Hematopoietic multipotent progenitor cell treated with erythropoietin and hydrocortisone succinate and interleukin-3 and kit ligand, for 4 days (in vitro differentiated cells): ENCODE measurements around the gene RTF2.
"Not testable (repeated sequence)": the region's sequence is repeated elsewhere in the genome, so short reads cannot be mapped to it uniquely, and the experiment has no call there.

Experiments used
- DNase-seq: peaks from one replicate; pipeline ENCODE4 v3.0.0-alpha.2; 2015

Gene RTF2

DNA sequence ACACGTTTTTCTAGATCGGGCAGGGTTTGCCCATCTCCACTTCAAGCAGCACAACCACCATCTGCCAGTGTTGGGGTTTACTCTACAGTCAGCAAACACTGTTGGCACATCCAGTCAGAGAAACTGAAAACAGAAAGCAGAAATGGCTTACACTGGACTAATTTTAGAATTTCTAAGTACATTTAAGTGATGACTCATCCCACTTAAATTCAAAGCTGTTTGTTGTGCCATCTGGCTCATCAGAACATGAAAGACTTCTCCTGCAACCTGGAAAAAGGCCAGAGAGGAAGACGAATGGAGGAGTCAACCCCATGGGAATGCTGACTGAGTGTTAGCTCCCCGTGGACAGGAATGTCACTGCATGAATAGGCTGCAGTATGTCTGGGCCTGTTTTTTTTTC, 86.4 kb downstream of the RTF2 start:
- peak; percentile 64 for DNase-seq

DNA sequence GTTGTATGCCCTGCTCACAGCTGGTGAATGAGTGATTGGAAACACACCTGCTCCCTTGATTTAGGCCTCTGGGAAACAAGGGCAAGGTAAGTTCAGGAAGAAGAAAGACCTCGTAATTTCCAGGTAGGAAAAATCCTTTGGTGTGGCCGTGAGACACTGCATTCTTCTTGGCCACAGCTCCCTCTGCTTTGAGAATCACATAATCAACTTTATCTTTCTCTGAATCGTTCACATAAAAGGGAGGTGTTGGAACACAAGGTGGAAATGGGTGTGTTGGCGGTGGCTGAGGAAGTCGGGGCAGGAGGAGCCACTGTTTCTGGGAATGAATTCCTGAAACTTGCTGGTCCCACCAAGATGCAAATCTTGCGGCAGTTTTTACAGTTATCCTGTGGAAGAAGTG, 90.5 kb downstream of the RTF2 start:
- no peak for DNase-seq

- DNase-seq: not testable (repeated sequence)
These were observed 96.1 kb downstream of the RTF2 start for GRCh38 chr20:56564526-56564925.

- DNase-seq: no peak
These were observed 97.1 kb downstream of the RTF2 start for GRCh38 chr20:56565511-56565910.

DNA sequence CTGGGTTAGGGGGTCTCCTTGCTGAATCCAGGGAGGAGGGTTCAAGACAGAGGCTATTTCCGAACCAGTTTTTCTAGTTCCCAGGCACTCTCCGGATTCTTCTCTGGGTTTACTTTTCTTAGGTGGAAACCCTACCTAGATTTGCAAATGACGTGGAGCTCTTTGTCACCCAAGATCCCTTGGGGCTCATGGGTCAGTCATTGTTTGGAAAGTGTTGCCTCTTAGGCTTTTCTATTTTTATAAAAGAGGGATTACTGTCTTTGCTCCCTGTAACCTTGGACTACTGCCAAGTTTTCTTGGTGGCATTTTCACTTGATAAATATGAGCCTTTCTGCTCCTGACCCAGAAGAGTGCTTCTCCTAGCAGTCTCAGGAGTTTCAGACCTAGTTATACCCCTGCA, 98.2 kb downstream of the RTF2 start:
- peak; percentile 10 for DNase-seq
